Daoy (cell line): ENCODE data around the gene CHN1. TPM values are rescaled to one million over a fixed set of nuclear protein-coding genes. Genes with fewer than 3 reads are reported as not detected.

Experiments used
- DNase-seq: peaks from one replicate; pipeline ENCODE4 v3.0.0-alpha.2; 2015; ENCODE audit warnings: low read depth
- total RNA-seq: library from RNA; depleted of rRNA; stranded (reverse); fragments of >200 nt; shearing (Covaris generic); gene quantifications from 2 replicates; pipeline ENCODE4 v1.2.3, GENCODE V29; 2014; rRNA removed

The CHN1 gene, protein sequence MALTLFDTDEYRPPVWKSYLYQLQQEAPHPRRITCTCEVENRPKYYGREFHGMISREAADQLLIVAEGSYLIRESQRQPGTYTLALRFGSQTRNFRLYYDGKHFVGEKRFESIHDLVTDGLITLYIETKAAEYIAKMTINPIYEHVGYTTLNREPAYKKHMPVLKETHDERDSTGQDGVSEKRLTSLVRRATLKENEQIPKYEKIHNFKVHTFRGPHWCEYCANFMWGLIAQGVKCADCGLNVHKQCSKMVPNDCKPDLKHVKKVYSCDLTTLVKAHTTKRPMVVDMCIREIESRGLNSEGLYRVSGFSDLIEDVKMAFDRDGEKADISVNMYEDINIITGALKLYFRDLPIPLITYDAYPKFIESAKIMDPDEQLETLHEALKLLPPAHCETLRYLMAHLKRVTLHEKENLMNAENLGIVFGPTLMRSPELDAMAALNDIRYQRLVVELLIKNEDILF
- total RNA-seq: 27.4 and 34.4 TPM in 2 replicates

DNA sequence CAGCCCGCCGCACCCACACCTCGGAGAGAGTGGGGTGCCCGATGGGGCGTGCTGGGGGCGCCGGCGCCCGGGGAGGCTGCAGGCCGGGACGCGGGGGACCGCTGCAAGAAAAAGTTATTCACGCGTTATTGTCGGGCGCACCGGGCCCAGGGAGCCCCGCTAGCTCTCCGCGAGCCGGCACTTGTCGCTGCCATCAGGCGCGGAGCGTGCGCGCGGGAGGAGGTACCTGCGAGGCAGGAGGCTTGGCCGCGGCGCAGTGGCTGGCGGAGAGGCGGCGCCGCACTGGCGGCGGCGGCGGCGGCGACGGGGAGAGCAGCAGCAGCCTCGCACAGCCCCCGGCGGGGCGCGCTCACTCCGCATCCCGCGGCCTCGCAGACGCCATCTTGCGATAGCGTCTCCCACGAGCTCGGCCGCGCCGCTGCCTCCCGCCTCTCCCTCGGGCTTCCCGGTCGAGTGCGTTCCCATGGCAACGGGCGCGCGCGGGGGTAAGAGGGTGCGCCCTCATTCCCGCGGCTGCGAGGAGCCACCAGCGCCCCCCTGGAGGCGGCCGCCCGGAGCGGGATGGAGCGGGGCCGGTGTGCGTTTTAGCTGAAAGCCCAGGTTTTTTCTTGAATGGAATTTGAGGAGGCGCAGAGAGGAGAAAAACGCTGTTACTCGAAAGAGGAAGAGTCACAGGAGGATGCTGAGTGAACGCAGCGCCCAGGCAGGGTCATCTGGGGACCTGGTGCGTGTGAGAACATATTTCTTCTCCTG lies at the start of gene CHN1:
TSS of gene CHN1 (minus strand) at position 402 of the 753 bp plus-strand sequence. CDS start 469 bp downstream, outside the sequence.
- peak; percentile 88 for DNase-seq

DNA sequence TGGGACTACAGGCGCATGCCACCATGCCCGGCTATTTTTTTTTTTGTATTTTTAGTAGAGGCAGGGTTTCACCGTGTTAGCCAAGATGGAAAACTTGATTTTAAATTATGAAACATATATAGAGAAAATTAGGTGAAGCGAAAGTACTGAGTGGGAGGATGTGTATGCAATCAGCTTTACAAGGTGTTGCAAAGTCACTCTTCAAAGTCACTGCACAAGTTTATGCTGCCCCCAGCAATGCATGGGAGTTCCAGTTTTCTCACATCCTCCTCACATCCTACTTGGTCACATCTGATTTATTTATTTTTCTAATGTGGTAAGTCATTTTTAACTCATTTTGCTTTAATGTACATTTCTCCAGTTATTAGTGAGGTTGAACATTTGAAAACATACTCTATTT lies 49.2 kb upstream of the CHN1 start:
- no peak for DNase-seq

DNA sequence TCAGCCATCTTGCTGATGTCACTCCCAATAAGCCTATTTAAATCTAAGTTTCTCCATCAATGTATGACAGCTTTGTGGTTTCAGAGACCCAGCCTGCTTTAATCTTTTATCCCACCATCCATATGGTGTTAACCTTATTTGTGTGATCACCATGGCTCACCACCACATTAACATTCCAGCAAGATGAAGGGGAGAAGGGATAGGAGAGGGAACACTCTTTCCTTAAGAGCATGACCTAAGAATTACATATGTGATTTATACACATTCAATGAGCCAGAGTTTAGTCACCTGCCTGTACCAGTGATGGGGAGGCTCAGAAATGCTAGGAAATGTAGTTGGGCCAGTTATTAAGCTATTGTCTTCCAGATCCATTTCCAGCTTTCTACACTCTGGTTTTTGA lies 44.5 kb upstream of the CHN1 start:
- no peak for DNase-seq

DNA sequence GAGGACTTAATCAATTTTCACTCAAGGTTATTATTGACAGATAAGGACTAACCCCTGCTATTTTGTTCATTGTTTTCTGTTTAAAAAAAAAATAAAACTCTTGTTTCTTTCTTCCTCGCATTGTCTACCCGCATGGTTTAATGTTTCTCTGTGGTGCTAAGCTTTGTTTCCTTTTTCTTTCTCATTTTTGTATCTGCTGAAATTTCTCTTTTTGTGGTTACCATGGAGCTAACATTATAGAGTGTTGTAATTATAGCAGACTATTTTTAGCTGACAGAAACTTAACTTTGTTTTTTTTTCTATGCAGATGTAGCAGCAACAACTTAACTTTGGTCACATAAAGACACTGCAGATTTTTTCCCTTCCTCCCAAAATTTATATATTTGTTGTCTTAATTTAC lies 43.1 kb upstream of the CHN1 start:
- DNase-seq: no peak

DNA sequence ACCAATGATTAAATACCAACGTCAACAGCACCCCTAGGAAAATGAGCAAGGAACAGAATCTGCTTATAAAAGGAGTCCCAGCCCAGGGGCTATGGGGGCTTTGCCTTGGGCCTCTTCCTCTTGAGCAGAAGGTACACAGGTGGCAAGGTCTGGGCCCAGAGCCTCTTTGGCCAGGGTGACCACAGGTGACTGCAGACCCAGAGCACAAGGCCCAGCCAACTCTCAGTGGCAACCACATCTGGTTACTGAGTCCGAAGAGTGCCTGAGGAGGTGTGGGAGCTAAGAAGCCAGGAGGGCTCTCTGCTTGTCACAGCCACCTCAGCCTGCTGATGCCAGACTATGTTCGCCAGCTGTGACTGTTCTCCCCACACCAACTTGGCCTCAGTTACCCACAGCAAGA lies 34.3 kb upstream of the CHN1 start:
- no peak for DNase-seq

- DNase-seq: no peak
Observed at GRCh38 chr2:175039031-175039430, 33.9 kb upstream of the CHN1 start.

DNA sequence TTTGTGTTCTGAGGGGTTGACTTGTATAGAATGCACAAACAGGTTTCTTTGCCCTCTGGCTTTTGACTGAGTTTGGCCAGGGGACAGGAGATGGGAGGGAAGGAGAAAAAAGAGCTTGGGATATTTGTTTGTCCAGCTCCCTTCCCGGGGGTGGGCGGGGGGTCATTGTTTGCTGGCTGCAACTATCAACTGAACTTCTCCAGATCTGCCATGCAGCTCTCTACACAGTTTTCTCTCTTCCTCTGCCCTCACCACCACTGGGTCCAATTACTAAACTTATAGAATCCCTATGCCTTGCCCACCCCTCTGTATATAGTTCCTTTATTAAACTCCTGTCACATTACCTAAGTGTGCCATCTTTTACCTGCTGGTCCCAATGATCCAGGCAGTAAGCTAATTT lies 32.8 kb upstream of the CHN1 start:
- no peak for DNase-seq

- peak; percentile 4 for DNase-seq
Observed at GRCh38 chr2:175036582-175037018, 31.4 kb upstream of the CHN1 start.

- DNase-seq: no peak
Observed at GRCh38 chr2:175035806-175036205, 30.6 kb upstream of the CHN1 start.

DNA sequence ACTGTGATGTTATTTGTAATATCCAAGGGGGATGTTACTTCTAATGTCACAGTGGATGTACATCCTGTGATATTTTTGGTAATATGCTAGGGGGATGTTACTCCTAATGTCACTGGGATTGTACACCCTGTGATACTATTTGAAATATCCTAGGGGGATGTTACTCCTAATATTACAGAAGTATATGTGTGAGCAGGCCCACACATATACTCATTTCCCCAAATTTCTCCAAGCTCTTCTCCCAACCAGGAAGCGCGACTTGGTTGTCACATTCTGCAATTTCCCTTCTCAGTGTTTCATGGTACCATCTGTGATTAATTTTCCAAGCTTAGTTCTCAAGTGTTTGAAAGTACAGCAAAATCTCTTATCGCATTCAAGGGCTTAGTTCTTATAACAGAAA lies 29.5 kb upstream of the CHN1 start:
- DNase-seq: no peak

DNA sequence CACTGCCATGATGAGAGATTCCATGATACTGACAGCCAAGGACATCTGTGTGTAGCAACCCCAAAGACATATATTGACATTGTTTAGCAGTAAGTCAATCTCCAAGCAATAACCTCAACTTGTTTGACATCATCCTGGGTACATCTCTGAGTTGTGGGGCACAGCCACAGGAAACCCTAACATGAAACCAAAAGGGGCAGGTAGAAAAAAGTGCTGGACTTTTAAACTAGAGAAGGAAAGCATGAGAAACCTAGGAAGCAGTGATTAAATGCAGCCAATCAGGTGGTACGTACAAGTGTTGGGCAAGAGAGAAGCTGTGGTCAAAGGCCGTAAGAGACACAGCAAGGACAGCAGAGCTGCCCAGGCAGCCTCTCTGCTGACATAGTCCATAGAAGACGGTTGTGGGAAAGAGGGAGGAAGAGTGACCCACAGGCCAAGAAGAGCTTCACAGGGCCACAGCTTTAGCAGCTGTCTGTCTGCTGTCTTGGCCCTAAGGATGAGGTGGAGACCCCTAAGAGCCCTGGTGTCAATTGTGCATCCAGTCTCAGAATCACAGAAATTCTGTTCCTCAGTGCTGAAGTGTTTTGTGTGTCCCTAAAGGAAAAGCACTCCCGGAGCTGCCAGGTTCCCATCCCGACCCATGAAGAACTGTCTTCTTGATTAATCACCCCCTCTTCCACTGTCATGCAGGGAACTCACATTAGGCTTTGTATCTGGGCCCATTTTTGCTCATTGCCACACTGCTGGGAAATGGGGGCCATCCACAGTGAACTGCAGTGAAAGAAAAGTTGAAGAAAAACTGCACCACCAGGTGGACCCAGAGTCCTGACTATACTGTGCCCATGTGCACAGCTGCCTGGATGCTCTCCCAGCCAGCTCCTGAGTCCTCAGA lies 25.4 kb upstream of the CHN1 start:
- peak; percentile 17 for DNase-seq

- DNase-seq: no peak
Observed at GRCh38 chr2:175027755-175028154, 22.6 kb upstream of the CHN1 start.

GRCh38 chr2:175026385-175026784 lies 21.2 kb upstream of the CHN1 start:
- no peak for DNase-seq

GRCh38 chr2:175025946-175026345 lies 20.8 kb upstream of the CHN1 start:
- DNase-seq: no peak

- no peak for DNase-seq
Observed at GRCh38 chr2:175025233-175025632, 20.1 kb upstream of the CHN1 start.

- no peak for DNase-seq
Observed at GRCh38 chr2:175022923-175023322, 17.7 kb upstream of the CHN1 start.

GRCh38 chr2:175019566-175020327 lies 14.6 kb upstream of the CHN1 start:
- no peak for DNase-seq

- DNase-seq: no peak
Observed at GRCh38 chr2:175017618-175018414, 12.6 kb upstream of the CHN1 start.

GRCh38 chr2:175015340-175015739 lies 10.2 kb upstream of the CHN1 start:
- DNase-seq: no peak

DNA sequence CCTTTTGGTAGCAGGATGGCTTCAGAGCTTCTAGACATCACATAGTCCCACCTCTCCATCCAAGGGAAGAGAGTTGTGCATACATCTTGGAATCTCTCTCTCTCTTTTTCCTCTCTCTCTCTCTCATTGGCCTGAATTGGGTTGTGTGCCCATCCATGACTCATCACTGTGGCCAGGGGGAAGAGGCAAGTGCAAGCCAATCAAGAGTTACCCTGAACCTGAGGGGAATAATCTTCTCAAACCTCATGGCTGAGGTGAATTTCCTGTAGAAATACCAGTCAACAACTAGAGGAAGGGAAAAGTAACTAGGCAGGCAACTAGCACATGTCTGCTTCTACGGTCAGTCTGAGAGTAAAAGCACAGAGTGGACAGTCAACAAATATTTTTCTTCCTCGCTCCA lies 7.3 kb upstream of the CHN1 start:
- DNase-seq: no peak
